DOHH2 (cell line): ENCODE measurements around the gene TDRD6.

Experiments
- H3F3A ChIP-seq: fragments of 200-600 bp; sonication (generic), shearing (Covaris generic); 2 replicates; pipeline ENCODE4 v1.6.0; 2016; ENCODE audit warnings: antibody characterized with exemption, mild to moderate bottlenecking; ENCODE audit not compliant: control insufficient read depth, insufficient read depth
- H3K27ac ChIP-seq: fragments of 200-600 bp; sonication (generic); 2 replicates; pipeline ENCODE4 v1.5.1; 2014; ENCODE audit warnings: low read depth, mild to moderate bottlenecking, low read length, moderate library complexity
- H3K27me3 ChIP-seq: fragments of 200-600 bp; sonication (generic); 2 replicates; pipeline ENCODE4 v1.6.1; 2014; ENCODE audit warnings: mild to moderate bottlenecking, low read length, mixed read lengths; ENCODE audit not compliant: control insufficient read depth
- H3K36me3 ChIP-seq: fragments of 200-600 bp; sonication (generic); 2 replicates; pipeline ENCODE4 v1.6.1; 2014; ENCODE audit warnings: mild to moderate bottlenecking, low read length, moderate library complexity, mixed read lengths; ENCODE audit not compliant: control insufficient read depth
- H3K4me1 ChIP-seq: fragments of 200-600 bp; sonication (generic); 2 replicates; pipeline ENCODE4 v1.6.1; 2014; ENCODE audit warnings: mild to moderate bottlenecking, low read length, mixed read lengths; ENCODE audit not compliant: control insufficient read depth
- H3K4me2 ChIP-seq: fragments of 200-600 bp; sonication (generic); 2 replicates; pipeline ENCODE4 v1.6.0; 2014; ENCODE audit warnings: mild to moderate bottlenecking, low read length, moderate library complexity
- H3K4me3 ChIP-seq: fragments of 200-600 bp; sonication (generic); 2 replicates; pipeline ENCODE4 v1.5.1; 2014; ENCODE audit warnings: mild to moderate bottlenecking, low read length, mixed read lengths
- H3K79me2 ChIP-seq: fragments of 200-600 bp; sonication (generic); 2 replicates; pipeline ENCODE4 v1.6.1; 2014; ENCODE audit warnings: mild to moderate bottlenecking, low read length, mixed read lengths; ENCODE audit not compliant: control insufficient read depth
- H3K9me2 ChIP-seq: fragments of 200-600 bp; sonication (generic); replicated peaks from 2 replicates; pipeline ENCODE4 v1.6.1; 2014; ENCODE audit warnings: mild to moderate bottlenecking, low read length, mixed read lengths; ENCODE audit not compliant: control insufficient read depth
- H3K9me3 ChIP-seq: fragments of 200-600 bp; sonication (generic); 2 replicates; pipeline ENCODE4 v1.6.1; 2014; ENCODE audit warnings: antibody characterized with exemption, low read length, mixed read lengths; ENCODE audit not compliant: control insufficient read depth, insufficient read depth
- H4K20me1 ChIP-seq: fragments of 200-600 bp; sonication (generic); 2 replicates; pipeline ENCODE4 v1.6.0; 2014; ENCODE audit warnings: low read depth, mild to moderate bottlenecking, antibody characterized with exemption, low read length, moderate library complexity; ENCODE audit not compliant: control insufficient read depth, insufficient read depth
- EZH2phosphoT487 ChIP-seq: fragments of 200-600 bp; sonication (generic); IDR thresholded peaks from 2 replicates; pipeline ENCODE4 v1.6.1; 2017; ENCODE audit warnings: borderline replicate concordance, mild to moderate bottlenecking, antibody characterized with exemption, low read length, moderate library complexity, mixed read lengths
- TF ChIP-seq, protein P1 (sequence below): fragments of 200-600 bp; sonication (generic); IDR thresholded peaks from one replicate; pipeline ENCODE4 v1.5.1; 2014; ENCODE audit warnings: antibody characterized with exemption, mild to moderate bottlenecking, low read depth, low read length; ENCODE audit not compliant: poor library complexity, severe bottlenecking

The TDRD6 gene

DNA sequence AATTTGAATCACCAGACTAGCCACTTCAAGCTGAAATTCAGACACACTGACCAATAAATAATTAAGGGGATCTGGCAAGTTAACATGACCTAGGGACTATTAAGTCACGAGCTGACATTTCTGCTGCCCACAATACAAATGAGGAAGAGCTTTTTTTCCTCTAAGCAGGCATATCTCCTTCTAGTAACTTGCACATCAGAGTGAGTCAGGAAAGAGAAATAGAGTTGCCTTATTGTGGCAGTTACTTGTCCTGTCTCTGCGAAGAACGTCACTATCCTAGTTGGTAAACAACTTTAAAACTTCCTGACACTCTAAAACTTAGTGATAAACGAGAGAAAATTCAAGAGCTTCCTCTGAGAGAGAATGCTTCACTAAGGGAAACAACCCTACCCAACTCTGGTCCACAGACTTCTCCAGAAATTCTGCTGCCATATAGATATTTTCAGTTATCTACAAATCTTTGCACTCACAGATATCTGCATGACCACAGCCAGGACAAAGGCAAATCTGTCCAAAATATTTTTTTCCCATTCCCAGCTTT is 43.3 kb downstream of the TDRD6 start:
- no peaks in the 10 kb centered on the region for H4K20me1 ChIP-seq
- H3F3A ChIP-seq = no peaks in the 10 kb centered on the region
- no peaks in the 10 kb centered on the region for H3K9me3 ChIP-seq
- H3K4me2 ChIP-seq = no peak overlapping the region
- H3K4me1 ChIP-seq = no peaks in the 10 kb centered on the region
- TF ChIP-seq EZH2phosphoT487 = no peak
- TF ChIP-seq, protein P1, sequence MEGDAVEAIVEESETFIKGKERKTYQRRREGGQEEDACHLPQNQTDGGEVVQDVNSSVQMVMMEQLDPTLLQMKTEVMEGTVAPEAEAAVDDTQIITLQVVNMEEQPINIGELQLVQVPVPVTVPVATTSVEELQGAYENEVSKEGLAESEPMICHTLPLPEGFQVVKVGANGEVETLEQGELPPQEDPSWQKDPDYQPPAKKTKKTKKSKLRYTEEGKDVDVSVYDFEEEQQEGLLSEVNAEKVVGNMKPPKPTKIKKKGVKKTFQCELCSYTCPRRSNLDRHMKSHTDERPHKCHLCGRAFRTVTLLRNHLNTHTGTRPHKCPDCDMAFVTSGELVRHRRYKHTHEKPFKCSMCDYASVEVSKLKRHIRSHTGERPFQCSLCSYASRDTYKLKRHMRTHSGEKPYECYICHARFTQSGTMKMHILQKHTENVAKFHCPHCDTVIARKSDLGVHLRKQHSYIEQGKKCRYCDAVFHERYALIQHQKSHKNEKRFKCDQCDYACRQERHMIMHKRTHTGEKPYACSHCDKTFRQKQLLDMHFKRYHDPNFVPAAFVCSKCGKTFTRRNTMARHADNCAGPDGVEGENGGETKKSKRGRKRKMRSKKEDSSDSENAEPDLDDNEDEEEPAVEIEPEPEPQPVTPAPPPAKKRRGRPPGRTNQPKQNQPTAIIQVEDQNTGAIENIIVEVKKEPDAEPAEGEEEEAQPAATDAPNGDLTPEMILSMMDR = no peak
- no peaks in the 10 kb centered on the region for H3K79me2 ChIP-seq
- no peaks in the 10 kb centered on the region for H3K27me3 ChIP-seq
- no peaks in the 10 kb centered on the region for H3K36me3 ChIP-seq
- no peak overlapping the region for H3K4me3 ChIP-seq
- no peaks in the 10 kb centered on the region for H3K9me2 ChIP-seq
- no peak overlapping the region for H3K27ac ChIP-seq

- Histone ChIP-seq H3K4me3 (no peak overlapping the region), H3K36me3 (no peaks in the 10 kb centered on the region), H4K20me1 (no peaks in the 10 kb centered on the region), H3K9me2 (no peaks in the 10 kb centered on the region), H3K27ac (no peak overlapping the region), H3K79me2 (no peaks in the 10 kb centered on the region), H3K9me3 (no peaks in the 10 kb centered on the region), H3K4me1 (no peaks in the 10 kb centered on the region), H3F3A (no peaks in the 10 kb centered on the region), H3K4me2 (no peak overlapping the region), H3K27me3 (no peaks in the 10 kb centered on the region)
- TF ChIP-seq, protein P1 = no peak
- no peak for TF ChIP-seq EZH2phosphoT487
Observed at GRCh38 chr6:46733341-46733801, 45.7 kb downstream of the TDRD6 start.

DNA sequence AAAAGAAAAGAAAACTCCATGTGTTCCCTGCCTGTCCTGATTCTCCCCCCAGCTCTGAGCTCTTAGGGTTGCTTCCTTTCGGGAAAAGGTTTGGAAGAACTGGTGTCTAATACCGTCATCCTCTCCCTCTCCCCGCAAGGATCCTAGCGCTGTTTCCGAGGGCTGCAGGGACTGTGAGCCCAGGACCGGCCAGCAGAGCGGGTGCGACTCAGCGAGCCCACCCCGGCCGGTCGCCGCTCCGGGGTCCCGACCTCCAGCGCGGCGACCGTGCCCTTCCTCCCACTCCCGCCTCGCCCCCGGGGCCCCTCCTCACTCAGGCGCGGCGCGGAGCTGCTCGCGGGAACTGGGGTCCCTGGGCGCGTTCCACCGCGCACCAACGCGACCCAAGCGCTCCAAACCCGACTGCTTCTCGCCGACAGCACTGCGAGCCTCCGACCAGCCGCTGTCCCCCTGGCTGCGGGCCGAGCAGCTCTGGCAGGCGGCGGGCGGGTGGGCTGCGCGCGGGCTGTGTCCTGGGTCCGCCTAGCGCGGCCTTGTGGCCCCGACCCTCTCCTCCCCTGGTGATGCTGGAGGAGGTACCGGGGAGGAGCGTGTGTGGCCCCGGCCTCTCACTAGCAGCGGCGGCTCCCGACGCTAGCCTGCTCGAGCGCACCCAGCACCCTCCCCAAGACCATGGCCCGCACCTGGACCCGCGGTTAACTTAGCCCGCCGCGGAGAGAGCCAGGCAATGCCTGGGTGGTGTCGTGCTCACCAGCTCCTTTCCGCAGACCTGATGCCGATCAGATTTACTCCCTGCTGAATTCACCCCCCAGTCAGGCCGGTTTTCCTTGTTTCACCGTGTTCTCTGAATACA is 47.4 kb downstream of the TDRD6 start, which contains the start of gene PLA2G7:
Gene PLA2G7 (minus strand): TSS at position 509 of the 853 bp plus-strand sequence. CDS start 12,484 bp downstream, outside the sequence.
- Histone ChIP-seq H3K4me2 (no peak within 1 kb of the TSS), H3F3A (no peaks in the 10 kb centered on the region), H3K36me3 (no peaks in the 10 kb centered on the region), H4K20me1 (no peaks in the 10 kb centered on the region), H3K9me2 (no peaks in the 10 kb centered on the region), H3K4me1 (no peaks in the 10 kb centered on the region), H3K9me3 (no peaks in the 10 kb centered on the region), H3K4me3 (no peak within 1 kb of the TSS), H3K27ac (no peak within 1 kb of the TSS), H3K27me3 (no peaks in the 10 kb centered on the region), H3K79me2 (no peaks in the 10 kb centered on the region)
- TF ChIP-seq, protein P1 = no peak
- TF ChIP-seq EZH2phosphoT487 = no peak
